Measurements from ENCODE around the gene ANKRD13D. TPM values are rescaled to one million over a fixed set of nuclear protein-coding genes. Genes with fewer than 3 reads are reported as not detected.

Gene ANKRD13D
- total and polyA plus RNA-seq, 8 donors: 18.5 to 96.4 (median 36.8) TPM

DNA sequence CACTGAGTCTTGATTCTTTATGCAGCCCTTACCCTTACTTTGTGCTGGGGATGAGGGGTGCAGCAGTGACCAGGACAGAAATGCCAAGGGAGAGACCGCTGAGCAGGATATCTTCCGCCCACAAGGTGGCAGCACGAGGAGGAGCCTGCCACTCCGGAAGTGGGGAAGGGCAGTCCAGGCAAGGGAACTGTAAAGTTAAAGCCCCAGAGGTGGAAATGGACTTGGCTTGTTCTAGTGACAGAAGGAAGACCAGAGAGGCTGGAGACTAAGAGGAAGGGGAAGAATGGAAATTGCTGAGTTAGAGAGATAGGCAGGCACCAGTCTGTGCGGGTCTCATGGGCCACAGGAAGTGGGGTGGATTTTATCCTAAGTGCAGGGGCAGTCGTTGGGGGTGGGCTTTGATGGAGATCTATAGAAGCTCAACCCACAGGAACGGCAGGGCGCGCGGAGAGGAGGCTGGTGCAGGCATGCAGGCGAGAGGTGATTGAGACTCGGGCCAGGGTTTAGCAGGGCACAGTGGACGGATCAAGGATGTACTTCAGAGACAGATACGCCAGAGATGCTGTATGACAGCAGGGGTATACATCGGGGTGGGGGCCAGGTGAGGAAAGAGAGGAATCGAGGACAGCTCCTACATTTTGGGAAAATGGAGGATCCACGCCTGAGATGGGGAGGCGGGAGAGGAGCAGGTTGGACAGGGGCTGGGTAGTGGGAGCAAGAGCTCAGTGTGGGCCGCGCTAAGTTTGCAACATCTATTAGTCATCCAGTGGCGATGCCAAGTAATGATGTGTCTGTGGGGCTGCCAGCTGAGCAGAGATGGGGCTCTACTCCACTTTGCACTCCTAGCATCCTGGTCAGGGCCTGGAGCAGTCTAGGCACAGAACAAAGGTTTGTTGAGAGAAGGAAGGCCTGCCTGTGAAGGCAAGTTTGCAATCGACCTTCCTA is 26.1 kb upstream of the ANKRD13D start:
- Histone ChIP-seq H3K4me3 (no peak overlapping the region), H3K9me3 (no peaks in the 10 kb centered on the region), H3K4me1 (peaks cover 28 to 46% (median 44%) of the 10 kb centered on the region in 4 donors), H3K36me3 (no peaks in the 10 kb centered on the region), H3K27me3 (no peaks in the 10 kb centered on the region), H3K27ac (peak overlapping the region; percentile 20 to 67 (median 40))
- DNase-seq: peak; percentile 86 to 93
- intact Hi-C loops (cut with DNase I; ENCODE audit: low total_unique reads): loop anchor here (5.0 kb wide), 1 partner anchor 49 kb away; no protein-coding TSS in a partner anchor
- no peak for TF ChIP-seq POLR2A (IDR thresholded peaks at IDR 0.05)
- peak; percentile 33 to 83 (median 58) for TF ChIP-seq POLR2AphosphoS5 (IDR thresholded peaks at IDR 0.05)
- no peak for TF ChIP-seq EP300 (IDR thresholded peaks at IDR 0.05)
- TF ChIP-seq, protein P1, sequence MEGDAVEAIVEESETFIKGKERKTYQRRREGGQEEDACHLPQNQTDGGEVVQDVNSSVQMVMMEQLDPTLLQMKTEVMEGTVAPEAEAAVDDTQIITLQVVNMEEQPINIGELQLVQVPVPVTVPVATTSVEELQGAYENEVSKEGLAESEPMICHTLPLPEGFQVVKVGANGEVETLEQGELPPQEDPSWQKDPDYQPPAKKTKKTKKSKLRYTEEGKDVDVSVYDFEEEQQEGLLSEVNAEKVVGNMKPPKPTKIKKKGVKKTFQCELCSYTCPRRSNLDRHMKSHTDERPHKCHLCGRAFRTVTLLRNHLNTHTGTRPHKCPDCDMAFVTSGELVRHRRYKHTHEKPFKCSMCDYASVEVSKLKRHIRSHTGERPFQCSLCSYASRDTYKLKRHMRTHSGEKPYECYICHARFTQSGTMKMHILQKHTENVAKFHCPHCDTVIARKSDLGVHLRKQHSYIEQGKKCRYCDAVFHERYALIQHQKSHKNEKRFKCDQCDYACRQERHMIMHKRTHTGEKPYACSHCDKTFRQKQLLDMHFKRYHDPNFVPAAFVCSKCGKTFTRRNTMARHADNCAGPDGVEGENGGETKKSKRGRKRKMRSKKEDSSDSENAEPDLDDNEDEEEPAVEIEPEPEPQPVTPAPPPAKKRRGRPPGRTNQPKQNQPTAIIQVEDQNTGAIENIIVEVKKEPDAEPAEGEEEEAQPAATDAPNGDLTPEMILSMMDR (IDR thresholded peaks at IDR 0.05): peak in 5 of 7 experiments; percentile 69 to 85 (median 83)
- WGBS, 5 donors: 41 to 51% (median 49%) methylated on average over 22 of the region's 22 CpGs

DNA sequence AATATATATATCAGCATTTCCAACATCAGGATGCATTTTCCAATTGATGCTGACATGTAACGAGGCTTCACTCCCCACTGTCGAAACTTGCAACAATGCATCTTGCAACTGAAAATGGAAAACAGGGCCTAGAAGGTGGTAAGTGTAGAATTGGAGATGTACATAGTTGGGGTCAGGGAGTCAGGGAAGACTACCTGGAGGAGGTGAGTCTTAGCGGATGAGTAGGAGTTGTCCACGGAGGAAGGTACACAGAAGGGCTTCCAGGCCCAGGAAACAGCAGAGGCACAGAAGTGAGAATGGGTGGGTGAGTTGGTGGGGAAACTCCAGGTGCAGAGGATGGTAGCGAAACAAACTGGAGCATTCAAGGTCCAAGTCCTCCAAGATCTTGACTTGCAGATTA is 24.8 kb upstream of the ANKRD13D start:
- intact Hi-C loops (cut with DNase I; ENCODE audit: low total_unique reads): loop anchor here (5.0 kb wide), 1 partner anchor 48 kb away; no protein-coding TSS in a partner anchor
- peaks cover 0 to 10% (median 6%) of the 10 kb centered on the region in 4 donors for H3K36me3 ChIP-seq
- no peaks in the 10 kb centered on the region for H3K9me3 ChIP-seq
- 91 to 97% (median 96%) methylated on average over 5 of the region's 5 CpGs for WGBS, 5 donors
- H3K4me3 ChIP-seq: no peak overlapping the region
- no peaks in the 10 kb centered on the region for H3K27me3 ChIP-seq
- no peak for DNase-seq
- TF ChIP-seq POLR2AphosphoS5 (IDR thresholded peaks at IDR 0.05) (no peak), POLR2A (IDR thresholded peaks at IDR 0.05) (no peak), EP300 (IDR thresholded peaks at IDR 0.05) (no peak)
- TF ChIP-seq, protein P1 (IDR thresholded peaks at IDR 0.05): no peak
- peaks cover 40 to 58% (median 57%) of the 10 kb centered on the region in 4 donors for H3K4me1 ChIP-seq
- H3K27ac ChIP-seq: no peak overlapping the region

DNA sequence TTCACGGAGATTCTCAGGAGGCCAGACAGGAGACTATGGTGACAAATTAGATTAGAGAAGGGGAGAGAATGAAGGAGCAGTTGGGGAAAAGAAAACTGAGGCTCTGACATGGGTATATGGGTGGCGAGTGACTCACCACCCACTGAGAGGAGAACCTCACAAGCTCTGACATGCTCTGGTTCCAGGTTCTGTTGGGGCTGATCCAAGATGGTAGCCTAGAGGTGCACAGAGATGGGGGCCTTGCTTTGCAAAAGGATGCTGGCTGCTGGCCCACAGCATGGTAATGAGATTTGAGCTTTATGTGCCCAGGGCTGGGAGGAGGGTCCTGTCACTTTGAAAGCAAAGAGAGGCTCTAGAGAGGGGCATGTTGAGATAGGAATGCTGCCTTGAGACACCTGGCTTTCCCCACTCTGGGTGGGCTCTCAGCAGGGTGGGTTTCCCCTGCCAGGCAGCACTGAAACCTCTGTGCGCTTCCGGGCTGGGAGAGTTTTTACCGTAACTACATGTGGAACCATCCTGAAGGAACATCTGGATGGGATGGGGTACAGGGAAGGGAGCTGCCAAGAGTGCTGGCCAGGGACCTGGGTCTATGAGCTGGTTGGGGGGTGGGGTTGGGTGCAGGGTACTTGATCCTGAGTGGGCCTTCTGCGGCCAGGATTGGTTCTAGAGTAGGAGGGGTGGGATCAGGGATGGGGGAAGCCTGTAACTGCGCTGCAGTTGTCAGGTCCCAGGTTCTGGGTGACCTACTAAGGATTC is 24.0 kb upstream of the ANKRD13D start:
- H3K4me1 ChIP-seq: peaks cover 48 to 66% (median 65%) of the 10 kb centered on the region in 4 donors
- H3K4me3 ChIP-seq: no peak overlapping the region
- 90 to 95% (median 95%) methylated on average over 7 of the region's 7 CpGs for WGBS, 5 donors
- H3K27me3 ChIP-seq: no peaks in the 10 kb centered on the region
- peak overlapping the region in 1 of 5 donors; percentile 83 for H3K27ac ChIP-seq
- peaks cover 0 to 10% (median 6%) of the 10 kb centered on the region in 4 donors for H3K36me3 ChIP-seq
- H3K9me3 ChIP-seq: no peaks in the 10 kb centered on the region
- TF ChIP-seq POLR2AphosphoS5 (IDR thresholded peaks at IDR 0.05) (no peak), EP300 (IDR thresholded peaks at IDR 0.05) (no peak), POLR2A (IDR thresholded peaks at IDR 0.05) (no peak)
- TF ChIP-seq, protein P1 (IDR thresholded peaks at IDR 0.05): no peak
- DNase-seq: no peak
- intact Hi-C loops (cut with DNase I; ENCODE audit: low total_unique reads): loop anchor here (5.0 kb wide), 1 partner anchor 47 kb away; no protein-coding TSS in a partner anchor
